ENCODE results near the gene ATAD3C.

- TF ChIP-seq CTCF (IDR thresholded peaks at IDR 0.05; ENCODE audit: low read depth, low read length), result no peak
- TF ChIP-seq POLR2A (IDR thresholded peaks at IDR 0.05; ENCODE audit: extremely low read depth, insufficient read length), result no peak
- no peak for TF ChIP-seq MAX (IDR thresholded peaks at IDR 0.05; ENCODE audit: low read depth, low read length)
- no peak for TF ChIP-seq MYC (IDR thresholded peaks at IDR 0.05; ENCODE audit: low read depth, low read length)
Observed at GRCh38 chr1:1428174-1428573, 21.3 kb upstream of the ATAD3C start.
